ENCODE measurements around the gene VAX1.

VAX1 gene

GRCh38 chr10:117134306-117135025, 3.6 kb downstream of the VAX1 start:
- TF ChIP-seq POLR2AphosphoS5 (IDR thresholded peaks at IDR 0.05; ENCODE audit: low read depth, low read length) (no peak), REST (IDR thresholded peaks at IDR 0.05; ENCODE audit: insufficient read depth in 1 of 2, low read depth in 2 of 2, low read length in 2 of 2) (no peak), SIN3A (IDR thresholded peaks at IDR 0.05; ENCODE audit: borderline replicate concordance, insufficient read depth, low read length) (no peak), TAF1 (IDR thresholded peaks at IDR 0.05; ENCODE audit: borderline replicate concordance, insufficient read depth, low read length) (no peak), FOXP2 (optimal IDR thresholded peaks at IDR 0.05; ENCODE audit: borderline replicate concordance, extremely low read depth, extremely low read length, insufficient read depth) (no peak)

- TF ChIP-seq REST (IDR thresholded peaks at IDR 0.05; ENCODE audit: insufficient read depth in 1 of 2, low read depth in 2 of 2, low read length in 2 of 2) = no peak
- TF ChIP-seq FOXP2 (optimal IDR thresholded peaks at IDR 0.05; ENCODE audit: borderline replicate concordance, extremely low read depth, extremely low read length, insufficient read depth) = no peak
- no peak for TF ChIP-seq TAF1 (IDR thresholded peaks at IDR 0.05; ENCODE audit: borderline replicate concordance, insufficient read depth, low read length)
- TF ChIP-seq POLR2AphosphoS5 (IDR thresholded peaks at IDR 0.05; ENCODE audit: low read depth, low read length) = no peak
- no peak for TF ChIP-seq SIN3A (IDR thresholded peaks at IDR 0.05; ENCODE audit: borderline replicate concordance, insufficient read depth, low read length)
Observed at GRCh38 chr10:117134056-117134305, 4.1 kb downstream of the VAX1 start.

- TF ChIP-seq FOXP2 (optimal IDR thresholded peaks at IDR 0.05; ENCODE audit: borderline replicate concordance, extremely low read depth, extremely low read length, insufficient read depth) (no peak), TAF1 (IDR thresholded peaks at IDR 0.05; ENCODE audit: borderline replicate concordance, insufficient read depth, low read length) (no peak), REST (IDR thresholded peaks at IDR 0.05; ENCODE audit: insufficient read depth in 1 of 2, low read depth in 2 of 2, low read length in 2 of 2) (no peak), POLR2AphosphoS5 (IDR thresholded peaks at IDR 0.05; ENCODE audit: low read depth, low read length) (no peak), SIN3A (IDR thresholded peaks at IDR 0.05; ENCODE audit: borderline replicate concordance, insufficient read depth, low read length) (no peak)
Observed at GRCh38 chr10:117133273-117134055, 4.6 kb downstream of the VAX1 start.

- TF ChIP-seq SIN3A (IDR thresholded peaks at IDR 0.05; ENCODE audit: borderline replicate concordance, insufficient read depth, low read length) (no peak), TAF1 (IDR thresholded peaks at IDR 0.05; ENCODE audit: borderline replicate concordance, insufficient read depth, low read length) (no peak), POLR2AphosphoS5 (IDR thresholded peaks at IDR 0.05; ENCODE audit: low read depth, low read length) (no peak), REST (IDR thresholded peaks at IDR 0.05; ENCODE audit: insufficient read depth in 1 of 2, low read depth in 2 of 2, low read length in 2 of 2) (no peak), FOXP2 (optimal IDR thresholded peaks at IDR 0.05; ENCODE audit: borderline replicate concordance, extremely low read depth, extremely low read length, insufficient read depth) (no peak)
Observed at GRCh38 chr10:117132751-117133231, 5.3 kb downstream of the VAX1 start.
